Esophagus squamous epithelium (tissue), 5 donors: ENCODE measurements around the gene CYS1. TPM values are rescaled to one million over a fixed set of nuclear protein-coding genes. Genes with fewer than 3 reads are reported as not detected.
"Not testable (repeated sequence)": the region's sequence is repeated elsewhere in the genome, so short reads cannot be mapped to it uniquely, and the experiment has no call there.

ENCODE experiments used
- DNase-seq: peaks from one replicate; lab custom pipeline; 2025; lab: John Stamatoyannopoulos, UW
- H3K27ac ChIP-seq, 4 donors: fragments of 200-600 bp; sonication (generic); one replicate each; pipeline ENCODE4 v1.5.1; 2016 to 2019; ENCODE audit warnings: mild to moderate bottlenecking in 1 of 4
- H3K27me3 ChIP-seq, 4 donors: fragments of 200-600 bp; sonication (generic); 1 replicate in 3 of 4; 2 replicates in 1 of 4; pipeline versions ENCODE4 v1.5.1 to v1.6.0; 2017 to 2021; ENCODE audit warnings: antibody characterized with exemption in 1 of 4
- H3K36me3 ChIP-seq, 3 donors: fragments of 200-600 bp; sonication (generic); one replicate each; pipeline ENCODE4 v1.5.1; 2016 to 2019
- H3K4me1 ChIP-seq, 3 donors: fragments of 200-600 bp; sonication (generic); one replicate each; pipeline ENCODE4 v1.5.1; 2017 to 2019
- H3K4me3 ChIP-seq, 4 donors: fragments of 200-600 bp; sonication (generic); 1 replicate in 3 of 4; 2 replicates in 1 of 4; pipeline ENCODE4 v1.5.1; 2016 to 2019; ENCODE audit warnings: mild to moderate bottlenecking in 2 of 4, moderate library complexity in 1 of 4
- H3K9me3 ChIP-seq, 3 donors: fragments of 200-600 bp; sonication (generic); one replicate each; pipeline ENCODE4 v1.5.1; 2016 to 2019
- CTCF ChIP-seq, 6 experiments: fragments of 450-650 bp in 4 of 6; fragments of 200-600 bp in 2 of 6; sonication (generic) in 2 of 6; IDR thresholded peaks; one replicate each; pipeline ENCODE4 v1.5.1; 2016 to 2019; ENCODE audit warnings: antibody characterized with exemption in 6 of 6, mild to moderate bottlenecking in 4 of 6, moderate library complexity in 4 of 6
- POLR2A ChIP-seq, 4 donors: fragments of 450-650 bp; IDR thresholded peaks; one replicate each; pipeline ENCODE4 v1.6.1; 2017; ENCODE audit warnings: antibody characterized with exemption in 4 of 4, mild to moderate bottlenecking in 4 of 4, moderate library complexity in 3 of 4
- WGBS, 2 donors: methylation state at CpG; one replicate each; pipeline ENCODE4 v1.1.5; 2018; 5-methylcytosine and 5-hydroxymethylcytosine counted together
- intact Hi-C: fragments of 100-400 bp; cut with DNase I; formaldehyde crosslinking; loops from one replicate; pipeline ENCODE4 v1.15.0; 2022
- total RNA-seq, 4 donors: library from RNA; depleted of rRNA; stranded (reverse); fragments of >200 nt; gene quantifications; one replicate each; pipeline ENCODE4 v1.1.0, GENCODE V29; 2016
- donor health status: DM: yes; HTN: yes; CAD: no.

The CYS1 gene
- total RNA-seq, 4 donors from 2014 or later, result 0.09 to 2.5 (median 0.80) TPM

DNA sequence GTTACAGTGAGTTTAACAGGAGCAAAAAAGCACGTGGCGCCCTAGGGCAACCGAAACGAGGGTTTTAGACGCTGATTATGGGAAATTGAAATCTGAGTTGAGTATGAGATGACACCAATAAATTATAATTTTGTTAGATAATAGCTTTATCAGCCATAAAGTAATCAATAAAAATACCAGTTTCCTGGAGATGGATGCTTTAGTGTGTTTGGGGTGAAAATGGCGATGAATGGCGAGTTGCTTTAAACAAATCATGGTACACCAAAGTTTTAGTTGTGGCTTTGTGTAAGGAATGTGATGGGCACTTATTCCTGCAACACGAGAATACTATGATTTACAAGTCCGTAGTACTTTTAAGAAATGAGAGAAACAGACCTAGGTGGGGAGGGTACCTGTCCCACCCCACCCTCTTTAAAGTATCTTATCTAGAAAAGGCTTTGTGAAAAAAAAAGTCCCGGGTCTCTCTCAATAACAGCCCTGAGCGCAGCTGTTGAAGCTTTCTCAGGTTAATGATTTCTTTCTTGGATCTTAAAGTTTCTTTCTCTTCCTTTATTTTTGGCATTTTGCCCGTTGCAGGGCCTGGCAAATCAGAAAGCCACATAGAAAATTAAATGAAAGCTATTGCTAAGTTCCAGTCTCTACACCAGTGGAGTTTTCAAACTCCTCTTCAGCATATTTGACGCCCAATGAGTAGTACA, 40.8 kb upstream of the CYS1 start:
- Histone ChIP-seq H3K4me3 (peak overlapping the region; percentile 50 to 74 (median 68)), H3K27me3 (peaks cover 0 to 19% (median 4%) of the 10 kb centered on the region in 4 donors), H3K36me3 (no peaks in the 10 kb centered on the region), H3K9me3 (no peaks in the 10 kb centered on the region), H3K27ac (peak overlapping the region; percentile 82 to 91 (median 84)), H3K4me1 (peaks cover 25 to 60% (median 36%) of the 10 kb centered on the region in 3 donors)
- no peak for TF ChIP-seq POLR2A (IDR thresholded peaks at IDR 0.05)
- no peak for TF ChIP-seq CTCF (IDR thresholded peaks at IDR 0.05)
- intact Hi-C loops, result no loop called here
- no peak for DNase-seq
- 18% methylated on average over 13 of the region's 13 CpGs for WGBS, 2 donors

DNA sequence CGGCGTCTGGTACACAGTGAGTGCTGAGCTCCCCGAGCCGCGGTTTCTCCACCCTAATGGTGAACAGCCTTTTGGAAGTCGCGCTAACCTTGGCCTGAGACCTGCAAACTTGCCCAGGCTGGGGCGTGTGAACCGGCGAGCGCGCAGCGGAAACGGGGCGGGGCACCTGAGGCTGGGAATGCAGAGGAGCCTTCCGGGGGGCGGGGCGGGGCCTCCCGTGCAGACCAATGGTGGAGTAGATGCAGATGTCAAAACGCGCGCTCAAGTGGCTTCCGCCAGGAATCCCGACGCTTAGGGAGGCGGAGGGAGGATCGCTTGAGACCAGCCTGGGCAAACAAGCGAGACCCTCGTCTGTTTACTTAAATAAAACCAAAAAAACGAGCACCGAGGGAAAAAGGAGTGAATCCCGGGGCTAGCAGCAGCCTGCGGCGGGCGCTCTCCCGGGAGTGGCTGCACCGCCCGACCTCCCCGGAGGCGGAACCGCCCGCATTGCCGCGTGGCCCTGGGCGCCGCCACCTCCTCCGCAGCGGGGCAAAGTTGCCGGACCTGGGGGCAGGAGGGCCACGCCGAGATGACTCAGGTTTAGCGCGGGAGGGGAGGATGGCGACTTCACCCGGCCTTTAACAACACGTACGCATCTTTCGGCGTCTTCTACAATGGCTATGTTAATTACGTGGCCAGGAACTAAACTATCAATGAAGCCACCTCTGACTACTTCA, 40.1 kb upstream of the CYS1 start:
- peak overlapping the region; percentile 50 to 74 (median 68) for H3K4me3 ChIP-seq
- TF ChIP-seq POLR2A (IDR thresholded peaks at IDR 0.05) (peak in 1 of 4 donors; percentile 55), CTCF (IDR thresholded peaks at IDR 0.05) (peak in 2 of 6 experiments; percentile 10 to 13)
- DNase-seq, result peak; percentile 80
- no peaks in the 10 kb centered on the region for H3K9me3 ChIP-seq
- H3K27ac ChIP-seq, result peak overlapping the region; percentile 82 to 91 (median 84)
- H3K4me1 ChIP-seq, result peaks cover 25 to 56% (median 36%) of the 10 kb centered on the region in 3 donors
- peaks cover 0 to 19% (median 4%) of the 10 kb centered on the region in 4 donors for H3K27me3 ChIP-seq
- intact Hi-C loops, result no loop called here
- no peaks in the 10 kb centered on the region for H3K36me3 ChIP-seq
- WGBS, 2 donors, result 0 to 1% methylated on average over 9 to 43 of the region's 60 CpGs

DNA sequence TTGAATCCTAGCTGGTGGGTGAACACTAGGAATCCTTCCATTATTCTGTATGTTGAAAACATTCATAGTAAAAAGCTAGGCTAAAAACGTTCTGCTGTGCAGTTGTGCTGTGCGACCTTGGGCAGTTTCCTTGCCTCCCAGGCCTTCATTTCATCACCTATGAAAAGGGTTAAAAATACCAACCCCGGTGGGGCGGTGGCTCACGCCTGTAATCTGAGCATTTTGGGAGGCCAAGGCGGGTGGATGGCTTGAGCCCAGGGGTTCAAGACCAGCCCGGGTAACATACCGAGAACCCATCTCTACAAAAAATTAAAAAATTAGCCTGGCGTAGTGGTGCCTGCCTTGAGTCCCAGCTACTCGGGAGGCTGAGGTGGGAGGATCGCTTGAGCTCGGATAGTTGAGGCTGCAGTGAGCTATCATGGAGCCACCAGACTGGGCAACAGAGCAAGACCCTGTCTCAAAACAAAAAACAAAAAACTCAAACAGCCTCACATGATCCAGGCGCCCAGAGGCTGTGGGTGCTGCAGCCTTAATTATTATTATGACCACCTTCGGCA, 39.5 kb upstream of the CYS1 start:
- Histone ChIP-seq H3K36me3 (no peaks in the 10 kb centered on the region), H3K27ac (peak overlapping the region; percentile 82 to 91 (median 84)), H3K4me3 (peak overlapping the region; percentile 50 to 74 (median 68)), H3K4me1 (peaks cover 25 to 49% (median 32%) of the 10 kb centered on the region in 3 donors), H3K9me3 (no peaks in the 10 kb centered on the region), H3K27me3 (peaks cover 0 to 19% (median 4%) of the 10 kb centered on the region in 4 donors)
- intact Hi-C loops, result no loop called here
- no peak for TF ChIP-seq POLR2A (IDR thresholded peaks at IDR 0.05)
- TF ChIP-seq CTCF (IDR thresholded peaks at IDR 0.05), result no peak
- 65 to 69% methylated on average over 10 to 11 of the region's 14 CpGs for WGBS, 2 donors
- no peak for DNase-seq

DNA sequence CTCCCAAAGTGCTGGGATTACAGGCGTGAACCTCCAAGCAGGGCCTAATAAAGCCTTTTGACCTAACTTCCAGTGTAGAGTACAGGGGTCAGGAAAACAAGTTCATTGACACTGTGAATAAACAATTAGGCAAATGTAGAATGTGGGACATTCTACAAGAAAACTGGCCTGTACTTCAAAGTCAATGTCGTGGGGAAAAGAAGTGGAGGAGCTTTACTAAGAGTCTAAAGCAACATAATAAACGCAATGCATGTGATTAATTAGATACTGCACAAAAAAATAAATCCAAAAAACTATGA, 38.8 kb upstream of the CYS1 start:
- H3K4me3 ChIP-seq, result no peak overlapping the region
- TF ChIP-seq POLR2A (IDR thresholded peaks at IDR 0.05), result no peak
- no peak for TF ChIP-seq CTCF (IDR thresholded peaks at IDR 0.05)
- peaks cover 0 to 15% (median 4%) of the 10 kb centered on the region in 4 donors for H3K27me3 ChIP-seq
- no peak overlapping the region for H3K27ac ChIP-seq
- H3K9me3 ChIP-seq, result no peaks in the 10 kb centered on the region
- H3K36me3 ChIP-seq, result no peaks in the 10 kb centered on the region
- intact Hi-C loops, result no loop called here
- WGBS, 2 donors, result 95 to 96% methylated on average over 2 to 3 of the region's 3 CpGs
- peaks cover 25 to 42% (median 27%) of the 10 kb centered on the region in 3 donors for H3K4me1 ChIP-seq
- no peak for DNase-seq

DNA sequence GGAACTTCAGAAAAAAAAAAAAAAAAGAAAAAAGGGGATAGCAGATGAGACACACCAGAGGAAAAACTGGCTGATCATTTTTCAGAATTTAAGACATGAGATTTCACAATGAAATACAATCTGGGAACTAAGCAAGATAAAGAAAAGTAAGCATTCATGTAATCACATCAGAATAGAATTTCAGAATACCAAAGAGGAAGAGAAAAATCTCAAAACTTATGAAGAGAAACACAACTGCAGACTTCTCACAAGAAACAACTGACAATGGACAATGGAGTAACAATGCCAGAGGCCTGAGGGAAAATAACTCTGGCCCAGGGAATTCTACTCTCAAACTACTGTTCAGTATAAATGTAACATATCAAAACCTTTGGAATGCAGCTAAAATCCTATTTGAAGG, 29.1 kb upstream of the CYS1 start:
- intact Hi-C loops, result no loop called here
- no peaks in the 10 kb centered on the region for H3K27me3 ChIP-seq
- H3K27ac ChIP-seq, result no peak overlapping the region
- H3K4me1 ChIP-seq, result no peaks in the 10 kb centered on the region
- no peak for DNase-seq
- no peaks in the 10 kb centered on the region for H3K9me3 ChIP-seq
- no peak for TF ChIP-seq CTCF (IDR thresholded peaks at IDR 0.05)
- no peak for TF ChIP-seq POLR2A (IDR thresholded peaks at IDR 0.05)
- H3K36me3 ChIP-seq, result no peaks in the 10 kb centered on the region
- H3K4me3 ChIP-seq, result no peak overlapping the region

DNA sequence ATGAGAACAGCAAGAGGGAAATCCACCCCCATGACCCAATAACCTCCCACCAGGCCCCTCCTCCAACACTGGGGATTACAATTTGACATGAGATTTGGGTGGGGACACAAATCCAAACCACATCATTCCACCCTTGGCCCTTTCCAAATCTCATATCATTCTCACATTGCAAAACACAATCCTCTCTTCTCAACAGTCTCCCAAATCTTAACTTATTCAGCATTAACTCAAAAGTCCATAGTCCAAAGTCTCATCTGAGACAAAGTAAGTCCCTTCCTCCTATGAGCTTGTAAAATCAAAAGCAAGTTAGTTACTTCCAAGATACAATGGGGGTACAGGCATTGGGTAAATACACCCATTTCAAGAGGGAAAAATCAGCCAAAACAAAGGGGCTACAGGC, 24.7 kb upstream of the CYS1 start:
- DNase-seq, H3K36me3 ChIP-seq, intact Hi-C loops, H3K4me3 ChIP-seq, H3K27ac ChIP-seq, H3K9me3 ChIP-seq, H3K27me3 ChIP-seq, H3K4me1 ChIP-seq: not testable (repeated sequence)
